Measurements from ENCODE around the gene PCDHB9. TPM values are rescaled to one million over a fixed set of nuclear protein-coding genes. Genes with fewer than 3 reads are reported as not detected.
"Not testable (repeated sequence)": the region's sequence is repeated elsewhere in the genome, so short reads cannot be mapped to it uniquely, and the experiment has no call there.

Gene PCDHB9
- total and polyA plus RNA-seq, 7 donors = 0.09 to 0.58 (median 0.15) TPM; not detected in 1

DNA sequence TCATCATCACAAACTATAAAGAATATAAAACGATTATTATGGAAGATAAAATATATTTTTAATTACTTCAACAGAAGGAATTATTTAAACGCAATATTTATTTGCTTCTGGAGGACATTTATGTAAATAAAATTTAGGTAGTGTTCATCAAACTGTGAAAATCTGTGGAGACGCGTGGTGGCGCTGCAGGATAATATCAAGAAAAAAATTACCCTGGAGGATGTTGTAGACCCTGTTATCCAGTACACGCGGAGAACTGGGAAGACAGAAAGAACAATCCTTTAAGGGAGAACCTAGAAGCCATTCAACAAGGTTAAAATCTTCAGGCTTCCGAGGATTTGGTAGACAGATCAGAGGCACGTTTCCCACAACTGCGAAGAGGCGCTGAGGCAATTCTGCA is 21.5 kb downstream of the PCDHB9 start, which contains the start of gene PCDHB12:
PCDHB12 (plus strand) TSS at position 242 of the 400 bp plus-strand sequence. CDS start 189 bp downstream, outside the sequence.
- intact Hi-C loops (cut with DNase I) = no loop called here
- H3K9me3 ChIP-seq = peaks cover 3% of the 10 kb centered on the region

DNA sequence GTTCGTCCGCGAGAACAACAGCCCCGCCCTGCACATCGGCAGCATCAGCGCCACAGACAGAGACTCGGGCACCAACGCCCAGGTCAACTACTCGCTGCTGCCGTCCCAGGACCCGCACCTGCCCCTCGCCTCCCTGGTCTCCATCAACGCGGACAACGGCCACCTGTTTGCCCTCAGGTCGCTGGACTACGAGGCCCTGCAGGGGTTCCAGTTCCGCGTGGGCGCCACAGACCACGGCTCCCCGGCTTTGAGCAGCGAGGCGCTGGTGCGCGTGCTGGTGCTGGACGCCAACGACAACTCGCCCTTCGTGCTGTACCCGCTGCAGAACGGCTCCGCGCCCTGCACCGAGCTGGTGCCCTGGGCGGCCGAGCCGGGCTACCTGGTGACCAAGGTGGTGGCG is 23.3 kb downstream of the PCDHB9 start:
- intact Hi-C loops (cut with DNase I); H3K4me1 ChIP-seq; DNase-seq; H3K9me3 ChIP-seq; H3K27ac ChIP-seq; H3K4me3 ChIP-seq; H3K36me3 ChIP-seq (ENCODE audit: insufficient read depth in 1 of 2, low read depth in 1 of 2); ATAC-seq: not testable (repeated sequence)
- H3K27me3 ChIP-seq (ENCODE audit: insufficient read depth in 3 of 3, low read length in 2 of 3) = peaks cover 0 to 34% (median 6%) of the 10 kb centered on the region in 3 donors
- 31 to 37% (median 36%) methylated on average over 28 to 39 of the region's 39 CpGs for WGBS, 3 donors

More for the DNA sequence above, 21.5 kb downstream of the PCDHB9 start, which contains the start of gene PCDHB12:
- DNase-seq = no peak
- H3K36me3 ChIP-seq (ENCODE audit: insufficient read depth in 1 of 2, low read depth in 1 of 2) = no peaks in the 10 kb centered on the region
- H3K4me3 ChIP-seq = peak within 1 kb of the TSS; percentile 26
- no peak within 1 kb of the TSS for H3K27ac ChIP-seq
- no peaks in the 10 kb centered on the region for H3K4me1 ChIP-seq
- peaks cover 0 to 34% (median 6%) of the 10 kb centered on the region in 3 donors for H3K27me3 ChIP-seq (ENCODE audit: insufficient read depth in 3 of 3, low read length in 2 of 3)
- TF ChIP-seq, protein P1, sequence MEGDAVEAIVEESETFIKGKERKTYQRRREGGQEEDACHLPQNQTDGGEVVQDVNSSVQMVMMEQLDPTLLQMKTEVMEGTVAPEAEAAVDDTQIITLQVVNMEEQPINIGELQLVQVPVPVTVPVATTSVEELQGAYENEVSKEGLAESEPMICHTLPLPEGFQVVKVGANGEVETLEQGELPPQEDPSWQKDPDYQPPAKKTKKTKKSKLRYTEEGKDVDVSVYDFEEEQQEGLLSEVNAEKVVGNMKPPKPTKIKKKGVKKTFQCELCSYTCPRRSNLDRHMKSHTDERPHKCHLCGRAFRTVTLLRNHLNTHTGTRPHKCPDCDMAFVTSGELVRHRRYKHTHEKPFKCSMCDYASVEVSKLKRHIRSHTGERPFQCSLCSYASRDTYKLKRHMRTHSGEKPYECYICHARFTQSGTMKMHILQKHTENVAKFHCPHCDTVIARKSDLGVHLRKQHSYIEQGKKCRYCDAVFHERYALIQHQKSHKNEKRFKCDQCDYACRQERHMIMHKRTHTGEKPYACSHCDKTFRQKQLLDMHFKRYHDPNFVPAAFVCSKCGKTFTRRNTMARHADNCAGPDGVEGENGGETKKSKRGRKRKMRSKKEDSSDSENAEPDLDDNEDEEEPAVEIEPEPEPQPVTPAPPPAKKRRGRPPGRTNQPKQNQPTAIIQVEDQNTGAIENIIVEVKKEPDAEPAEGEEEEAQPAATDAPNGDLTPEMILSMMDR (IDR thresholded peaks at IDR 0.05) = peak; percentile 8
- no peak for ATAC-seq
- WGBS, 3 donors = 17 to 21% (median 18%) methylated on average over 11 of the region's 11 CpGs

DNA sequence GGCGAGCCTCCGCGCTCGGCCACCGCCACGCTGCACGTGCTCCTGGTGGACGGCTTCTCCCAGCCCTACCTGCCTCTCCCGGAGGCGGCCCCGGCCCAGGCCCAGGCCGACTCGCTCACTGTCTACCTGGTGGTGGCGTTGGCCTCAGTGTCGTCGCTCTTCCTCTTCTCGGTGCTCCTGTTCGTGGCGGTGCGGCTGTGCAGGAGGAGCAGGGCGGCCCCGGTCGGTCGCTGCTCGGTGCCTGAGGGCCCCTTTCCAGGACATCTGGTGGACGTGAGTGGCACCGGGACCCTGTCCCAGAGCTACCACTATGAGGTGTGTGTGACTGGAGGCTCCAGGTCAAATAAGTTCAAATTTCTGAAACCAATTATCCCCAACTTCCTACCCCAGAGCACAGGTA is 23.9 kb downstream of the PCDHB9 start:
- H3K36me3 ChIP-seq (ENCODE audit: insufficient read depth in 1 of 2, low read depth in 1 of 2); H3K4me3 ChIP-seq; DNase-seq; ATAC-seq; H3K4me1 ChIP-seq; H3K9me3 ChIP-seq; H3K27ac ChIP-seq; intact Hi-C loops (cut with DNase I): not testable (repeated sequence)
- H3K27me3 ChIP-seq (ENCODE audit: insufficient read depth in 3 of 3, low read length in 2 of 3) = peaks cover 0 to 34% (median 6%) of the 10 kb centered on the region in 3 donors
- 28 to 36% (median 29%) methylated on average over 19 to 22 of the region's 27 CpGs for WGBS, 3 donors

DNA sequence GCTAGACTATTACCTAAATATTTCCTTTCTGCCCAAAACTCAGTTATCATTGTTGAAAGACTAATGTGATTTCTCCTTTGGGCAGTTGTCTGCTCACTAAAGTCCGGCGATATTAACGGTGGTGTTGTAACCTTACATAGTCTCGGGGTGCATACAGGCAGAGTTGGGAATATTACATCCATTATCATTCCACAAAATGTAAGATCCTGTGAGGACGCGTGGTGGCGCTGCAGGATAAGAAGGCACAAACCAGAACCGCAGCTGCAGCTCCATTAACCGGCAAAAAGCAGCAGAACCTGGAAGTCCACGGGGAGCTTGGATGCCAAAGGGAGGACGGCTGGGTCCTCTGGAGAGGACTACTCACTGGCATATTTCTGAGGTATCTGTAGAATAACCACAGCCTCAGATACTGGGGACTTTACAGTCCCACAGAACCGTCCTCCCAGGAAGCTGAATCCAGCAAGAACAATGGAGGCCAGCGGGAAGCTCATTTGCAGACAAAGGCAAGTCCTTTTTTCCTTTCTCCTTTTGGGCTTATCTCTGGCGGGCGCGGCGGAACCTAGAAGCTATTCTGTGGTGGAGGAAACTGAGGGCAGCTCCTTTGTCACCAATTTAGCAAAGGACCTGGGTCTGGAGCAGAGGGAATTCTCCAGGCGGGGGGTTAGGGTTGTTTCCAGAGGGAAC is 26.8 kb downstream of the PCDHB9 start, which contains the start of gene PCDHB13:
PCDHB13 (plus strand) TSS at position 264 of the 684 bp plus-strand sequence; CDS start at position 469, 205 bp downstream.
- H3K4me1 ChIP-seq; H3K36me3 ChIP-seq (ENCODE audit: insufficient read depth in 1 of 2, low read depth in 1 of 2); intact Hi-C loops (cut with DNase I); H3K27ac ChIP-seq; H3K9me3 ChIP-seq: not testable (repeated sequence)
- 9 to 13% (median 9%) methylated on average over 11 to 13 of the region's 18 CpGs for WGBS, 3 donors
- Histone ChIP-seq H3K4me3 (peak within 1 kb of the TSS; percentile 32), H3K27me3 (ENCODE audit: insufficient read depth in 3 of 3, low read length in 2 of 3) (peaks cover 0 to 20% (median 4%) of the 10 kb centered on the region in 3 donors)
- DNase-seq (peak in 1 of 2 donors; percentile 45), ATAC-seq (peak in 2 of 4 donors; percentile 36 to 68)

DNA sequence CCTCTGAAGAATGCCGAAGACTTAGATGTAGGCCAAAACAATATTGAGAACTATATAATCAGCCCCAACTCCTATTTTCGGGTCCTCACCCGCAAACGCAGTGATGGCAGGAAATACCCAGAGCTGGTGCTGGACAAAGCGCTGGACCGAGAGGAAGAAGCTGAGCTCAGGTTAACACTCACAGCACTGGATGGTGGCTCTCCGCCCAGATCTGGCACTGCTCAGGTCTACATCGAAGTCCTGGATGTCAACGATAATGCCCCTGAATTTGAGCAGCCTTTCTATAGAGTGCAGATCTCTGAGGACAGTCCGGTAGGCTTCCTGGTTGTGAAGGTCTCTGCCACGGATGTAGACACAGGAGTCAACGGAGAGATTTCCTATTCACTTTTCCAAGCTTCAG is 27.6 kb downstream of the PCDHB9 start:
- DNase-seq; H3K36me3 ChIP-seq (ENCODE audit: insufficient read depth in 1 of 2, low read depth in 1 of 2); H3K27ac ChIP-seq; H3K4me3 ChIP-seq; intact Hi-C loops (cut with DNase I); H3K4me1 ChIP-seq; ATAC-seq; H3K9me3 ChIP-seq: not testable (repeated sequence)
- WGBS, 3 donors = 54 to 65% (median 56%) methylated on average over 10 of the region's 12 CpGs
- peaks cover 0 to 18% (median 2%) of the 10 kb centered on the region in 3 donors for H3K27me3 ChIP-seq (ENCODE audit: insufficient read depth in 3 of 3, low read length in 2 of 3)

DNA sequence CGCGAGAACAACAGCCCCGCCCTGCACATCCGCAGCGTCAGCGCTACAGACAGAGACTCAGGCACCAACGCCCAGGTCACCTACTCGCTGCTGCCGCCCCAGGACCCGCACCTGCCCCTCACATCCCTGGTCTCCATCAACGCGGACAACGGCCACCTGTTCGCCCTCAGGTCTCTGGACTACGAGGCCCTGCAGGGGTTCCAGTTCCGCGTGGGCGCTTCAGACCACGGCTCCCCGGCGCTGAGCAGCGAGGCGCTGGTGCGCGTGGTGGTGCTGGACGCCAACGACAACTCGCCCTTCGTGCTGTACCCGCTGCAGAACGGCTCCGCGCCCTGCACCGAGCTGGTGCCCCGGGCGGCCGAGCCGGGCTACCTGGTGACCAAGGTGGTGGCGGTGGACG is 28.5 kb downstream of the PCDHB9 start:
- H3K27ac ChIP-seq; ATAC-seq; intact Hi-C loops (cut with DNase I); DNase-seq; H3K9me3 ChIP-seq; H3K4me3 ChIP-seq; H3K36me3 ChIP-seq (ENCODE audit: insufficient read depth in 1 of 2, low read depth in 1 of 2); H3K4me1 ChIP-seq: not testable (repeated sequence)
- WGBS, 3 donors = 32 to 40% (median 35%) methylated on average over 26 to 34 of the region's 40 CpGs
- peaks cover 0 to 22% (median 0%) of the 10 kb centered on the region in 3 donors for H3K27me3 ChIP-seq (ENCODE audit: insufficient read depth in 3 of 3, low read length in 2 of 3)

DNA sequence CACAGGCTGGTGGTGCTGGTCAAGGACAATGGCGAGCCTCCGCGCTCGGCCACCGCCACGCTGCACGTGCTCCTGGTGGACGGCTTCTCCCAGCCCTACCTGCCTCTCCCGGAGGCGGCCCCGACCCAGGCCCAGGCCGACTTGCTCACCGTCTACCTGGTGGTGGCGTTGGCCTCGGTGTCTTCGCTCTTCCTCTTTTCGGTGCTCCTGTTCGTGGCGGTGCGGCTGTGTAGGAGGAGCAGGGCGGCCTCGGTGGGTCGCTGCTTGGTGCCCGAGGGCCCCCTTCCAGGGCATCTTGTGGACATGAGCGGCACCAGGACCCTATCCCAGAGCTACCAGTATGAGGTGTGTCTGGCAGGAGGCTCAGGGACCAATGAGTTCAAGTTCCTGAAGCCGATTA is 29.1 kb downstream of the PCDHB9 start:
- intact Hi-C loops (cut with DNase I); ATAC-seq; H3K9me3 ChIP-seq; DNase-seq; H3K4me1 ChIP-seq; H3K4me3 ChIP-seq; H3K27ac ChIP-seq; H3K36me3 ChIP-seq (ENCODE audit: insufficient read depth in 1 of 2, low read depth in 1 of 2): not testable (repeated sequence)
- 31 to 36% (median 34%) methylated on average over 8 to 19 of the region's 26 CpGs for WGBS, 3 donors
- H3K27me3 ChIP-seq (ENCODE audit: insufficient read depth in 3 of 3, low read length in 2 of 3) = peaks cover 0 to 19% (median 0%) of the 10 kb centered on the region in 3 donors

Measured in psoas muscle (tissue), 8 donors.